PC-9 (cell line): ENCODE measurements around the gene LRMDA. TPM values are rescaled to one million over a fixed set of nuclear protein-coding genes. Genes with fewer than 3 reads are reported as not detected.
"Not testable (repeated sequence)": the region's sequence is repeated elsewhere in the genome, so short reads cannot be mapped to it uniquely, and the experiment has no call there.

Source experiments
- BruUV-seq: library from RNA; stranded (reverse); fragments of 400-500 nt; replicated peaks from 2 replicates; lab custom pipeline; 2021; lab: Mats Ljungman, UMichigan
- CTCF ChIA-PET: fragments of 300-600 bp; sonication (Branson Sonifier 250); formaldehyde crosslinking; loops from one replicate; lab custom pipeline; 2022; ENCODE audit warnings: antibody characterized with exemption; lab: Charles Lee
- POLR2A ChIA-PET: fragments of 300-600 bp; sonication (Branson Sonifier 250); formaldehyde crosslinking; loops from one replicate; lab custom pipeline; 2022; ENCODE audit warnings: antibody characterized with exemption; ENCODE audit not compliant: unreplicated experiment; lab: Charles Lee
- DNase-seq, 2 experiments: peaks; one replicate each; pipeline versions ENCODE4 v3.0.0 to v3.0.0-alpha.2; 2015 to 2022; ENCODE audit warnings: mixed read lengths in 1 of 2
- H2AFZ ChIP-seq: fragments of 200-600 bp; sonication (generic); 2 replicates; pipeline ENCODE4 v1.8.1; 2017; ENCODE audit warnings: antibody characterized with exemption
- H3F3A ChIP-seq: fragments of 200-600 bp; sonication (generic); 2 replicates; pipeline ENCODE4 v1.8.1; 2017; ENCODE audit warnings: antibody characterized with exemption, mild to moderate bottlenecking, low read depth; ENCODE audit not compliant: insufficient read depth
- H3K27ac ChIP-seq: fragments of 200-600 bp; sonication (generic); 2 replicates; pipeline ENCODE4 v1.6.1; 2016; ENCODE audit warnings: mixed run types
- H3K27me3 ChIP-seq: fragments of 200-600 bp; sonication (generic); 2 replicates; pipeline ENCODE4 v1.6.1; 2016; ENCODE audit warnings: low read depth, mixed run types; ENCODE audit not compliant: insufficient read depth
- H3K36me3 ChIP-seq: fragments of 200-600 bp; sonication (generic); 2 replicates; pipeline ENCODE4 v1.6.1; 2016; ENCODE audit warnings: low read depth, mixed run types
- H3K4me1 ChIP-seq: fragments of 200-600 bp; sonication (generic); replicated peaks from 2 replicates; pipeline ENCODE4 v1.6.1; 2016; ENCODE audit warnings: mixed run types; ENCODE audit not compliant: insufficient read depth
- H3K4me2 ChIP-seq: fragments of 200-600 bp; sonication (generic); 2 replicates; pipeline ENCODE4 v1.6.1; 2017; ENCODE audit warnings: mixed run types
- H3K4me3 ChIP-seq: fragments of 200-600 bp; sonication (generic); 2 replicates; pipeline ENCODE4 v1.6.1; 2016; ENCODE audit warnings: mixed run types
- H3K79me2 ChIP-seq: fragments of 200-600 bp; sonication (generic); 2 replicates; pipeline ENCODE4 v1.6.1; 2017; ENCODE audit warnings: low read depth, mixed run types
- H3K9me2 ChIP-seq: fragments of 200-600 bp; sonication (generic); 2 replicates; pipeline ENCODE4 v1.8.1; 2017; ENCODE audit warnings: mild to moderate bottlenecking; ENCODE audit not compliant: insufficient read depth
- H3K9me3 ChIP-seq: fragments of 200-600 bp; sonication (generic); 2 replicates; pipeline ENCODE4 v1.8.1; 2016; ENCODE audit warnings: low read depth; ENCODE audit not compliant: insufficient read depth
- H4K20me1 ChIP-seq: fragments of 200-600 bp; sonication (generic); 2 replicates; pipeline ENCODE4 v1.8.1; 2017; ENCODE audit not compliant: insufficient read depth
- CTCF ChIP-seq: fragments of 200-600 bp; sonication (generic); conservative IDR thresholded peaks from 2 replicates; pipeline ENCODE4 v1.6.1; 2017; ENCODE audit warnings: mixed run types, antibody characterized with exemption, mild to moderate bottlenecking, moderate library complexity
- EZH2 ChIP-seq: fragments of 200-600 bp; sonication (generic); IDR thresholded peaks from 2 replicates; pipeline ENCODE4 v1.8.0; 2017; ENCODE audit warnings: antibody characterized with exemption, low read depth
- intact Hi-C: fragments of 100-400 bp; cut with micrococcal nuclease; formaldehyde crosslinking; loops from one replicate; pipeline ENCODE4 v1.10.0; 2022; ENCODE audit not compliant: unreplicated experiment
- total RNA-seq: library from RNA; stranded (reverse); gene quantifications from 2 replicates; pipeline ENCODE4 v1.2.3, GENCODE V29; 2021

Gene LRMDA
- total RNA-seq, 1 experiment from 2014 or later: not detected

GRCh38 chr10:76523791-76524351 is 1092.4 kb downstream of the LRMDA start:
- no peaks in the 10 kb centered on the region for H3K36me3 ChIP-seq
- TF ChIP-seq CTCF (no peak), EZH2 (no peak)
- intact Hi-C loops: no loop called here

GRCh38 chr10:76526833-76527232 is 1095.4 kb downstream of the LRMDA start:
- intact Hi-C loops, H4K20me1 ChIP-seq, H3K4me3 ChIP-seq, CTCF ChIA-PET, H3K27me3 ChIP-seq, H3K9me2 ChIP-seq, H3K4me2 ChIP-seq, H3K27ac ChIP-seq, H3K79me2 ChIP-seq, H3K9me3 ChIP-seq, DNase-seq, H3K4me1 ChIP-seq, H2AFZ ChIP-seq, H3F3A ChIP-seq, POLR2A ChIA-PET, BruUV-seq, H3K36me3 ChIP-seq: not testable (repeated sequence)

More at GRCh38 chr10:76523791-76524351, 1092.4 kb downstream of the LRMDA start:
- no peaks in the 10 kb centered on the region for H3K79me2 ChIP-seq
- no peaks in the 10 kb centered on the region for H3K4me1 ChIP-seq
- H3K9me2 ChIP-seq: no peaks in the 10 kb centered on the region
- no peak overlapping the region for H3K27ac ChIP-seq
- no peaks in the 10 kb centered on the region for H4K20me1 ChIP-seq
- H3F3A ChIP-seq: no peaks in the 10 kb centered on the region
- POLR2A ChIA-PET: no interaction called here
- H3K9me3 ChIP-seq: no peaks in the 10 kb centered on the region
- CTCF ChIA-PET: no interaction called here
- no peak for DNase-seq
- no peak overlapping the region for H3K4me2 ChIP-seq
- H2AFZ ChIP-seq: no peak overlapping the region
- H3K27me3 ChIP-seq: no peaks in the 10 kb centered on the region
- BruUV-seq: no TSS peak
- no peak overlapping the region for H3K4me3 ChIP-seq

GRCh38 chr10:76540331-76540730 is 1108.9 kb downstream of the LRMDA start:
- Histone ChIP-seq H3K27me3 (no peaks in the 10 kb centered on the region), H3K4me1 (no peaks in the 10 kb centered on the region), H3F3A (no peaks in the 10 kb centered on the region), H3K27ac (no peak overlapping the region), H3K79me2 (no peaks in the 10 kb centered on the region), H3K9me3 (no peaks in the 10 kb centered on the region), H4K20me1 (no peaks in the 10 kb centered on the region), H3K9me2 (0 out of 2 replicates have a peak, but pooled peaks cover 5% of the 10 kb centered on the region), H3K36me3 (no peaks in the 10 kb centered on the region), H2AFZ (no peak overlapping the region), H3K4me2 (no peak overlapping the region), H3K4me3 (no peak overlapping the region)
- ChIA-PET POLR2A (no interaction called here), CTCF (no interaction called here)
- TF ChIP-seq EZH2: no peak
- TF ChIP-seq CTCF: no peak
- intact Hi-C loops: no loop called here
- no TSS peak for BruUV-seq
- DNase-seq: no peak

GRCh38 chr10:76540786-76541185 is 1109.4 kb downstream of the LRMDA start:
- Histone ChIP-seq H3K27ac (no peak overlapping the region), H2AFZ (no peak overlapping the region), H3K9me3 (no peaks in the 10 kb centered on the region), H3K36me3 (no peaks in the 10 kb centered on the region), H3K4me3 (no peak overlapping the region), H3K79me2 (no peaks in the 10 kb centered on the region), H3F3A (no peaks in the 10 kb centered on the region), H3K9me2 (0 out of 2 replicates have a peak, but pooled peaks cover 5% of the 10 kb centered on the region), H3K27me3 (no peaks in the 10 kb centered on the region), H4K20me1 (no peaks in the 10 kb centered on the region), H3K4me2 (no peak overlapping the region), H3K4me1 (no peaks in the 10 kb centered on the region)
- ChIA-PET POLR2A (no interaction called here), CTCF (no interaction called here)
- no TSS peak for BruUV-seq
- intact Hi-C loops: no loop called here
- TF ChIP-seq EZH2 (no peak), CTCF (no peak)
- DNase-seq: no peak
